Mesothelial cell of epicardium (in vitro differentiated cells): ENCODE measurements around the gene CTH. TPM values are rescaled to one million over a fixed set of nuclear protein-coding genes. Genes with fewer than 3 reads are reported as not detected.

Source experiments
- DNase-seq, 2 experiments: peaks; one replicate each; pipeline ENCODE4 v3.0.0; 2021; ENCODE audit warnings: low spot score in 2 of 2; ENCODE audit not compliant: unreplicated experiment in 2 of 2
- H3K27ac Mint-ChIP-seq: 2 replicates; pipeline ENCODE4 v1.8.0; 2021; ENCODE audit warnings: mixed read lengths
- H3K27me3 Mint-ChIP-seq: 2 replicates; pipeline ENCODE4 v1.8.0; 2021; ENCODE audit warnings: low read depth, mixed read lengths
- H3K36me3 Mint-ChIP-seq: 2 replicates; pipeline ENCODE4 v1.8.0; 2021; ENCODE audit warnings: mixed read lengths
- H3K4me1 Mint-ChIP-seq: 2 replicates; pipeline ENCODE4 v1.8.0; 2021; ENCODE audit warnings: mixed read lengths
- H3K4me3 Mint-ChIP-seq: 2 replicates; pipeline ENCODE4 v1.8.0; 2021; ENCODE audit warnings: mild to moderate bottlenecking, moderate library complexity, mixed read lengths
- H3K9me3 Mint-ChIP-seq: 2 replicates; pipeline ENCODE4 v1.8.0; 2021; ENCODE audit warnings: mixed read lengths
- total RNA-seq: library from RNA; stranded (reverse); gene quantifications from 3 replicates; pipeline ENCODE4 v1.2.1, GENCODE V29; 2021
- TF ChIP-seq, protein P1 (sequence below): fragments of 200-600 bp; sonication (generic); IDR thresholded peaks from one replicate; pipeline ENCODE4 v1.5.0; 2021; ENCODE audit warnings: antibody characterized with exemption; ENCODE audit not compliant: unreplicated experiment

The CTH gene
- total RNA-seq, 1 donor from 2014 or later: 4.8 TPM

DNA sequence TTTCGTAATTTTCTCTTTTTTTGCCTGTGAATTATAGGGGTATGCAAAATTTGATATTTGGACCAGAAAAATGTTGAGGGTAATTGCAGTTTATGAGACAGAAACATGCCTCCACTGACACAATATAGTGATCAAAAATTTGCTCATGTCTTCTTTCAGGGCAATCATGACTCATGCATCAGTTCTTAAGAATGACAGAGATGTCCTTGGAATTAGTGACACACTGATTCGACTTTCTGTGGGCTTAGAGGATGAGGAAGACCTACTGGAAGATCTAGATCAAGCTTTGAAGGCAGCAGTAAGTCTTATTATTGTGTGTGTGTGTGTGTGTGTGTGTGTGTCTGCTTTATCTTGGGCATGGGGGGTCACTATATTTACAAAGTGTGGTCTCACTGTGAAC lies 27.5 kb downstream of the CTH start:
- H3K27me3 Mint-ChIP-seq: no peaks in the 10 kb centered on the region
- TF ChIP-seq, protein P1, sequence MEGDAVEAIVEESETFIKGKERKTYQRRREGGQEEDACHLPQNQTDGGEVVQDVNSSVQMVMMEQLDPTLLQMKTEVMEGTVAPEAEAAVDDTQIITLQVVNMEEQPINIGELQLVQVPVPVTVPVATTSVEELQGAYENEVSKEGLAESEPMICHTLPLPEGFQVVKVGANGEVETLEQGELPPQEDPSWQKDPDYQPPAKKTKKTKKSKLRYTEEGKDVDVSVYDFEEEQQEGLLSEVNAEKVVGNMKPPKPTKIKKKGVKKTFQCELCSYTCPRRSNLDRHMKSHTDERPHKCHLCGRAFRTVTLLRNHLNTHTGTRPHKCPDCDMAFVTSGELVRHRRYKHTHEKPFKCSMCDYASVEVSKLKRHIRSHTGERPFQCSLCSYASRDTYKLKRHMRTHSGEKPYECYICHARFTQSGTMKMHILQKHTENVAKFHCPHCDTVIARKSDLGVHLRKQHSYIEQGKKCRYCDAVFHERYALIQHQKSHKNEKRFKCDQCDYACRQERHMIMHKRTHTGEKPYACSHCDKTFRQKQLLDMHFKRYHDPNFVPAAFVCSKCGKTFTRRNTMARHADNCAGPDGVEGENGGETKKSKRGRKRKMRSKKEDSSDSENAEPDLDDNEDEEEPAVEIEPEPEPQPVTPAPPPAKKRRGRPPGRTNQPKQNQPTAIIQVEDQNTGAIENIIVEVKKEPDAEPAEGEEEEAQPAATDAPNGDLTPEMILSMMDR: no peak
- no peak overlapping the region for H3K4me3 Mint-ChIP-seq
- H3K27ac Mint-ChIP-seq: no peak overlapping the region
- peaks cover 1% of the 10 kb centered on the region for H3K4me1 Mint-ChIP-seq
- no peaks in the 10 kb centered on the region for H3K9me3 Mint-ChIP-seq
- DNase-seq: no peak
- peaks cover 5% of the 10 kb centered on the region for H3K36me3 Mint-ChIP-seq

GRCh38 chr1:70440642-70441391 lies 29.7 kb downstream of the CTH start:
- Mint-ChIP-seq H3K9me3 (no peaks in the 10 kb centered on the region), H3K27ac (no peak overlapping the region), H3K4me1 (peaks cover 1% of the 10 kb centered on the region), H3K4me3 (no peak overlapping the region), H3K36me3 (peaks cover 3% of the 10 kb centered on the region), H3K27me3 (no peaks in the 10 kb centered on the region)
- TF ChIP-seq, protein P1: no peak
- no peak for DNase-seq

GRCh38 chr1:70441392-70442035 lies 30.4 kb downstream of the CTH start:
- Mint-ChIP-seq H3K27me3 (no peaks in the 10 kb centered on the region), H3K36me3 (peaks cover 3% of the 10 kb centered on the region)

GRCh38 chr1:70442490-70442889 lies 31.4 kb downstream of the CTH start:
- no peaks in the 10 kb centered on the region for H3K4me1 Mint-ChIP-seq
- H3K36me3 Mint-ChIP-seq: peaks cover 3% of the 10 kb centered on the region
- DNase-seq: no peak
- no peaks in the 10 kb centered on the region for H3K27me3 Mint-ChIP-seq
- no peak overlapping the region for H3K4me3 Mint-ChIP-seq
- TF ChIP-seq, protein P1: no peak
- no peak overlapping the region for H3K27ac Mint-ChIP-seq
- H3K9me3 Mint-ChIP-seq: no peaks in the 10 kb centered on the region

More at GRCh38 chr1:70441392-70442035, 30.4 kb downstream of the CTH start:
- DNase-seq: no peak
- TF ChIP-seq, protein P1: no peak
- Mint-ChIP-seq H3K4me3 (no peak overlapping the region), H3K9me3 (no peaks in the 10 kb centered on the region), H3K27ac (no peak overlapping the region), H3K4me1 (peaks cover 1% of the 10 kb centered on the region)

GRCh38 chr1:70443739-70444138 lies 32.7 kb downstream of the CTH start:
- peaks cover 3% of the 10 kb centered on the region for H3K36me3 Mint-ChIP-seq
- H3K4me3 Mint-ChIP-seq: no peak overlapping the region
- no peaks in the 10 kb centered on the region for H3K9me3 Mint-ChIP-seq
- no peak overlapping the region for H3K27ac Mint-ChIP-seq
- no peak for DNase-seq
- no peaks in the 10 kb centered on the region for H3K27me3 Mint-ChIP-seq
- TF ChIP-seq, protein P1: no peak
- no peaks in the 10 kb centered on the region for H3K4me1 Mint-ChIP-seq
